Stimulated activated memory B cell treated with anti-CD40 and anti-IgM and Interleukin-4, amounts not matched to agents 10 μg/mL and 1 μg/mL and 100 μg/mL, for 72 hours (primary cell): ENCODE measurements around the gene LDHD.
A peak's percentile ranks its signal among the peaks of the same experiment; 100 is the strongest.
"Not testable (repeated sequence)": the region's sequence is repeated elsewhere in the genome, so short reads cannot be mapped to it uniquely, and the experiment has no call there.

ENCODE experiments used
- ATAC-seq: fragments of 150-1000 bp; cut with Tn5 transposase; 2 replicates; pipeline ENCODE4 v1.10.0; 2021
- H3K27ac Mint-ChIP-seq: one replicate; pipeline ENCODE4 v1.8.0; 2022; ENCODE audit warnings: mild to moderate bottlenecking, mixed read lengths
- H3K27me3 Mint-ChIP-seq: one replicate; pipeline ENCODE4 v1.8.0; 2022; ENCODE audit warnings: mixed read lengths
- H3K36me3 Mint-ChIP-seq: one replicate; pipeline ENCODE4 v1.8.0; 2022; ENCODE audit warnings: mixed read lengths
- H3K4me1 Mint-ChIP-seq: one replicate; pipeline ENCODE4 v1.8.0; 2022; ENCODE audit warnings: mixed read lengths
- H3K4me3 Mint-ChIP-seq: one replicate; pipeline ENCODE4 v1.8.0; 2022; ENCODE audit warnings: mild to moderate bottlenecking, moderate library complexity, mixed read lengths
- H3K9me3 Mint-ChIP-seq: one replicate; pipeline ENCODE4 v1.8.0; 2022; ENCODE audit warnings: mixed read lengths

Gene LDHD

DNA sequence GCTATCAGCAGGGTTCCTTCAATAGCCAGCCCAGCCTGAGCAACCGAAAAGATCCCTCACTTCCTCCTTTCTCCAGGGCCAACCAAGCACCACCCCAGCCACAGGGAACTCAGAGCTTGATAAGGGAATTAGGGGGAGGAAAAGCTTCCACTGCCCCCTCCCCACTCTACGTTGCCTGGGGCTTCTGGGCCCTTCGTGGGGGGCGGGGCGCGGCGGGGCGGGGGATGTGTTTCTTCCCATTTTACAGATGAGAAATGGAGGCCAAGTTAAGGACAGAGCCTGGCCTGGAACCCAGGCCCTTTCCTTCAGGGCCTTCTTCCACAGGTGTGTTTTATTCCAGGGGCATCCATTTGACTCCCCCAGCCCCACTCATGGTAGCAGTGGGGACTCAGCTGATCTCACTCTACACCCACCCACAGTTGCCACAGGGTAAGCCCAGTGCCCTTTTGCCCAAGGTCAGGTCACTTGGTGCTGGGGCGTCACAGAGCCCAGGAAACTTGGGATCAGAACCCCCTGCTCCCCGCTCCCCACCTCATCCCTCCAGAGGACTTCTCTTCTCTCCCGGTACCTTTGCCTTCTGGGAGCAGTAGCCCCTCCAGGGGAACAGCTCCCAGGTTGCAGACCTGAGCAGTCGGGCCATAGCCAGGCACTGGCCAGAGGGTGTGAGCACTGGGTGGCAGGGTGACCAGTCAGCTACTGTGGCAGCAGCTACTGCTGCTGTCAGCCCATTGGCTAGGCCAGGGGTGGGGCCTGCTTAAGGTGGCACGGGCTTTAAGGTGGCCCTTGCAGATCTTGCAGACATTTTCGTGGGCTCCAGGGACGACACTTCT is at the start of gene LDHD:
TSS of gene LDHD (minus strand) at position 700 of the 830 bp plus-strand sequence. CDS start at position 640, 60 bp downstream.
- peaks cover 1% of the 10 kb centered on the region for H3K9me3 Mint-ChIP-seq
- ATAC-seq: no peak
- H3K27ac Mint-ChIP-seq: no peak within 1 kb of the TSS
- H3K27me3 Mint-ChIP-seq: peaks cover 26% of the 10 kb centered on the region
- peaks cover 14% of the 10 kb centered on the region for H3K4me1 Mint-ChIP-seq
- no peaks in the 10 kb centered on the region for H3K36me3 Mint-ChIP-seq
- no peak within 1 kb of the TSS for H3K4me3 Mint-ChIP-seq

DNA sequence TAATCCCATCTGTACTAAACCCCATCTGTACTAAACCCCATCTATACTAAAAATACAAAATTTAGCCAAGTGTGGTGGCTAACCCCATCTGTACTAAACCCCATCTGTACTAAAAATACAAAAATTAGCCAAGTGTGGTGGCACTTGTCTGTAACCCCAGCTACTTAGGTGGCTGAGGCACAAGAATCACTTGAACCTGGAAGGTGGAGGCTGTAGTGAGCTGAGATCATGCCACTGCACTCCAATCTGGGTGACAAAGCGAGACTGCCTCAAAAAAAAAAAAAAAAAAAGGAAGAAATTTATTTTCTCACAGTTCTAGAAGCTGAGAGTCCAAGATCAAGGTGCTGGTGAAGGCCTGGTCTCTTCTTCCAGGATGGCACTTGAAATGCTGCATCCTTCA is 43.8 kb upstream of the LDHD start:
- Mint-ChIP-seq H3K36me3 (peaks cover 73% of the 10 kb centered on the region), H3K4me3 (no peak overlapping the region), H3K27ac (no peak overlapping the region), H3K9me3 (peaks cover 3% of the 10 kb centered on the region), H3K27me3 (no peaks in the 10 kb centered on the region), H3K4me1 (no peaks in the 10 kb centered on the region)
- ATAC-seq: no peak

DNA sequence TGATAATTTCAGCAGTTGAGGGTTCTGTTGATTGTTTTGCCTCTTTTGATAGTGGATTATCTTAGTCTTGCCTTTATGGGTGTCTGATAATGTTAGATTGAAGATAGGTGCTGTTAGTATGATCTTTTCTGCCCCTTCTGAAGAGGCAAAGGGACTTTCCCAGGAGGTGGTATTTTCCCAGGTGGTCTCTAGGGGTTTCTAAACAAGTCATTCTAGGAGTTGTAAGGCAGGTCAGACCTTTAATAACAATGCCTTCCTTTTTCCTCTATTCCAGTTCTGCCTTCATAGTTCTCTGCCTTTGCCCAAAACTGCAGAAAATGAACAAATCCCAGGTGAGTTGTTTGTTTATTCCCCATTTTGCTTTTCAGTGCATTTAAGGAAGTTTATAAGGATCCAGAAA is 36.1 kb upstream of the LDHD start:
- H3K4me1 Mint-ChIP-seq: peaks cover 43% of the 10 kb centered on the region
- peak overlapping the region; percentile 45 for H3K4me3 Mint-ChIP-seq
- H3K36me3 Mint-ChIP-seq: peaks cover 62% of the 10 kb centered on the region
- H3K27me3 Mint-ChIP-seq: no peaks in the 10 kb centered on the region
- peaks cover 14% of the 10 kb centered on the region for H3K9me3 Mint-ChIP-seq
- peak overlapping the region; percentile 77 for H3K27ac Mint-ChIP-seq
- ATAC-seq: peak; percentile 36

DNA sequence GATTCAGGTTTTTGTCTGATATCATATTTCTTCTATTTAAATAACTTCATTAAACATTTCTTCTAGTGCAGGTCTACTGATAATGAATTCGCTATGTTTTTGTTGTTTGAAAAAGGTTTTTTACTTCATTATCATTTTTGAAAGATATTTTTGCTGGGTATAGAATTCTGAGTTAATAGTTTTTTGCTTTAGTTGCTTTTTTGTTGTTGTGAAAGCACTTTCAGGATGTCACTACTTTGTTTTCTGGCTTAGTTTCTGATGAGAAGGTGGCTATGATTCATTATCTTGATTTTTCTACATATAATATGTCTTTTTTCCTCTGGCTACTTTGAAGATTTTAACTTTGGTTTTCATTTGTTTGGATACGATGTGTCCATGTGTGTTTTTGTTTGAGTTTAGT is 35.2 kb upstream of the LDHD start:
- Mint-ChIP-seq H3K27ac (peak overlapping the region; percentile 77), H3K9me3 (peaks cover 14% of the 10 kb centered on the region), H3K36me3 (peaks cover 53% of the 10 kb centered on the region), H3K27me3 (no peaks in the 10 kb centered on the region), H3K4me1 (peaks cover 43% of the 10 kb centered on the region), H3K4me3 (peak overlapping the region; percentile 45)
- no peak for ATAC-seq

DNA sequence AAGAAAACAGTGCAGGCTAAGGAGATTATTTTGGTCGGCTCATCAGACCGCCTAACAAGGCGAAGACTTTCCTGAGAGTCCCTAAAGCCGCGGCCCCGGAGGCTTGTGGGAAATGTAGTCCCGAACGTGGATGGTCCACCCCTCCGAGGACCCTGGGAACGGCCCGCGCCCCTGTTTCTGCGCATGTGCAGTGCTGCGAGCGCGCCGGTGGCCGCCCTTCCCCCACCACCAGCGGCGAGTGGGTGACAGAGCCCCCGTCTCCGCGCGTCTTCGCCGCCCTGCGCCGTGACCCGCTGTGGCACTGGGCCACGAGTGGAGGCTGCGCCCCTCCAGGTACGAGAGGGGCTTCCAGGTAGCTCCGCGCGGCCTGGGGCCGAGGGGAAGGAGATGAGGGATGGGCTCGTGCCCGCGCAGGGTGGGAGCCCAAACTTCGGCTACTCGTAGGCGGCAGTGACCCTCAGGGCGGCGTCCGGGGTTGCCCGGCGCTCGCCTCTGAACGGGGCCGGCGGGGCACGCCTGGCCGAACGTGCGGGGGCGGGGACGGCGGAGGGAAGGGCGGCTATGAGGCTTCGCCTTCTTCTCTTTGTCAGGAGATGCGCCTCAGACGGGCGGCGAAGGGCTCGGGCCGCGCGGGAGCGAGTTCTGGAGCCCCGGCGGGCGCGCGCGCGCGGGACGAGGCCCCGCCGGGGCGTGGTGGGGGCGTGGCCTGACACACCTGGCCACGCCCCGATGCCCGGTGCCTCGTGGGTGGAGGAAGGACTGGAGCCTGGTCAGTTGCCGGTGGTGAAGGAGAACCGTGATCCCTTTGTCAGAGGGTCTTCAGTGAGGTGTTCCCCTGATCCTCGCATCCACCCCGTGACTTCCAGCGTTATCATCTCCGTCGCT is 32.0 kb upstream of the LDHD start, which contains the start of gene ZFP1:
TSS of gene ZFP1 (plus strand) at position 214 of the 885 bp plus-strand sequence. CDS start 4,428 bp downstream, outside the sequence.
- peak; percentile 92 for ATAC-seq
- Mint-ChIP-seq H3K27ac (peak within 1 kb of the TSS; percentile 78), H3K4me1 (peaks cover 38% of the 10 kb centered on the region), H3K4me3 (peak within 1 kb of the TSS; percentile 83), H3K9me3 (peaks cover 14% of the 10 kb centered on the region), H3K27me3 (no peaks in the 10 kb centered on the region), H3K36me3 (peaks cover 29% of the 10 kb centered on the region)

DNA sequence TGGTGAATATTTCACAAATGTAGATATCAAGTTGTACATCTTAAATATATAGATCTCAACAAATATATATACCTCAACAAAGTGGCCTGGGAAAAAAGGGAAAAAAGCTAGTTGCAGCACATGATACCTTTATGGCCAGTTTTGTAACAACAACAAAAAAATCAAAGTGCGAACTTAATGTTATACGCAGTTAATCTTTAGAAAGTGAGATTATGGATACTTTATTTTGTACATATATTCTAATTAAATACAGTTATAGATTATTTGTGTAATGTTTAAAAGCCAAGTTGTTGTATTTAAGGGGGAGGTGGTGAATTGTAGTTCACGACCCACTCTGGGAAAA is 31.4 kb upstream of the LDHD start:
- Mint-ChIP-seq H3K36me3 (peaks cover 25% of the 10 kb centered on the region), H3K27ac (peak overlapping the region; percentile 78), H3K4me3 (no peak overlapping the region), H3K9me3 (peaks cover 14% of the 10 kb centered on the region), H3K4me1 (peaks cover 36% of the 10 kb centered on the region), H3K27me3 (no peaks in the 10 kb centered on the region)
- no peak for ATAC-seq

DNA sequence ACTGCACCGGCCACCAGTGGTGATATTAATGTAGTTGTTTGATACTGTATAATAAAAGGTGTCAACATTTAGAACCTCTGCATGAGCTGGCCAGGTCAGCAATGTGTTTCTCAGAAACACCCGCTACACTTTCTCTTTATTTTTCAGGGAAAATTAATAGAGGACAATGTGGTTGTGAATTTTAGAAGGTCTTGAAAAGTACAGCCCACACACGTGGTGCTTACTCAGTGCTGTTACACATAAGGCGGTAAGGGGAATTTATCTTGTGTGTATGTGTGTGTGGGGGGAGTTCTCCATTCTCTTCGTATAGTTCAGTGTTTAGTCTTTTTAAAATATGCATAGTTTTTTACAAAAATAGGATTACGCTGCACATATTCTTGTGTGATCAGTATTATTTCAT is 27.4 kb upstream of the LDHD start:
- no peak for ATAC-seq
- Mint-ChIP-seq H3K4me3 (no peak overlapping the region), H3K36me3 (no peaks in the 10 kb centered on the region), H3K27me3 (no peaks in the 10 kb centered on the region), H3K4me1 (peaks cover 6% of the 10 kb centered on the region), H3K9me3 (peaks cover 3% of the 10 kb centered on the region), H3K27ac (no peak overlapping the region)

DNA sequence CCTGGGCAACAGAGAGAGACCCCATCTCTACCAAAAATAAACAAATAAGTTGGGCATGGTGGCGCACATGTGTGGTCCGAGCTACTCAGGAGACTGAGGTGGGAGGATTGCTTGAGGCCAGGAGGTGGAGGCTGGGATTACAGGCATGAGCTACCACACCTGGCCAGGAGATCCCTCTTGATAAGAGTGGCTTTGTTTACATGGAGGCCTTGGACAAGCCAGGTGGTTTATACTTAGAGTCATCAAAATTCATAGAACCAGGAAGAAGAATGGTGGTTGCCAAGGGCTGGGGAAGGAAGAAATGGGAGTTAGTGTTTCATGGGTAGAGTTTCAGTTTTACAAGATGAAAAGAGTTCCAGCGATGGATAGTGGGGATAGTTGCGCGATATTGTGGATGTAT is 22.9 kb upstream of the LDHD start:
- Mint-ChIP-seq H3K36me3 (no peaks in the 10 kb centered on the region), H3K27me3 (no peaks in the 10 kb centered on the region), H3K4me3 (no peak overlapping the region), H3K27ac (no peak overlapping the region), H3K4me1 (peaks cover 15% of the 10 kb centered on the region), H3K9me3 (no peaks in the 10 kb centered on the region)
- ATAC-seq: no peak

DNA sequence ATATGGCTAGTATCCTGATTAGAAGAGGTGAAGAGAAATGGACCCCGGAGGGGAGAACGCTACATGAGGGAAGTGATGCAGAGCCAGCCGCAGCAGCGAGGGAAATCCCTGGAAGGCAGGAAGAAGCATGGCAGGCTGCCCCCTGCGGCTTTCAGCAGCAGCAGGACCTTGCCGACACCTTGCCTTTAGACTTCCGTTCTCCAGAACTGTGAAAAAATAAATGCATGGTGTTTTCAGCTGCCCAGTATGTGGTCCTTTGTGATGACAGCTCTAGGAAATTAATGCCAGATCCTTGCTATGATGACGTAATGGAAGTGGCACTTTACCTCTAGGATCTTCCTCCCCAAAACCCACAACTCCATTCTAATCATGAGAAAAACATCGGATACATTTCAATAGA is 22.1 kb upstream of the LDHD start:
- ATAC-seq: no peak
- Mint-ChIP-seq H3K27ac (no peak overlapping the region), H3K9me3 (no peaks in the 10 kb centered on the region), H3K4me3 (no peak overlapping the region), H3K27me3 (no peaks in the 10 kb centered on the region), H3K36me3 (no peaks in the 10 kb centered on the region), H3K4me1 (peaks cover 15% of the 10 kb centered on the region)

DNA sequence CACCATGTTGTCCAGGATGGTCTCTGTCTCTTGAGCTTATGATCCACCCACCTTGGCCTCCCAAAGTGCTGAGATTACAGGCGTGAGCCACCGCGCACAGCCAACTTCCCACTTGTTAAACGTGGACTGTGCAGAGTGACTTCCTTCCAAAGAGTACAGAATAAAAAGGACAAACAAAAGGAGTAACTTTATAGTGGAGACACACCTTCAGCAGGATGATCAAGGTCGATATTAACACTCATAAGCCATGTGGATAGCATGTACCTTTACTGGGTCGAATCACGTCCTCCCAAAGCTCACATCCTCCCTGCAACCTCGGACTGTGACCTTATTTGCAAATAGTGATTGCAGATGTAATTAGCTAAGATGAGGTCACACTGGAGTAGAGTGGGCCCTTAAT is 21.7 kb upstream of the LDHD start:
- H3K4me3 Mint-ChIP-seq: no peak overlapping the region
- no peak for ATAC-seq
- H3K27me3 Mint-ChIP-seq: no peaks in the 10 kb centered on the region

DNA sequence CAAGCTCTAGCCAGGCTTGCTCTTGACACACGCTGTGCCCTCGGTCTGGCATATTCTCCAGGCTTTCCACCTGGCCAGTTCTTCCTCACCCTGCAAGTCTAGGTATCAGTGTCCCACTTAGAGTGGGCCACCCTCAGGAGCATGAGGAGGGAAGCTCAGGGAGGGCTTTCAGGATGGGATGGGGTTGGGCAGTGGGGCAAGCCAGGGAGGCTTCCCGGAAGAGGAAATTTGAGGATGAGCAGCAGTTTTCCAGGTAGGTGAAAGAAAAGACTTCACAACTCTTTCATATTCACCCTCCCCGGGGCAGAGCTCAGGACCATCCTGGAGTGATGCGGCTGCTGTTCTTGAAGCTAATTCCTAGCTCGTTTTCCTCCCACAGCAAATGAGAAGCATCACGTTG is 14.5 kb upstream of the LDHD start:
- H3K27ac Mint-ChIP-seq: no peak overlapping the region
- H3K4me3 Mint-ChIP-seq: no peak overlapping the region
- ATAC-seq: no peak
- H3K9me3 Mint-ChIP-seq: peaks cover 7% of the 10 kb centered on the region
- H3K36me3 Mint-ChIP-seq: no peaks in the 10 kb centered on the region
- peaks cover 16% of the 10 kb centered on the region for H3K27me3 Mint-ChIP-seq
- no peaks in the 10 kb centered on the region for H3K4me1 Mint-ChIP-seq

More for the DNA sequence above, 21.7 kb upstream of the LDHD start:
- H3K9me3 Mint-ChIP-seq: no peaks in the 10 kb centered on the region
- H3K4me1 Mint-ChIP-seq: peaks cover 15% of the 10 kb centered on the region
- H3K36me3 Mint-ChIP-seq: no peaks in the 10 kb centered on the region
- H3K27ac Mint-ChIP-seq: no peak overlapping the region

DNA sequence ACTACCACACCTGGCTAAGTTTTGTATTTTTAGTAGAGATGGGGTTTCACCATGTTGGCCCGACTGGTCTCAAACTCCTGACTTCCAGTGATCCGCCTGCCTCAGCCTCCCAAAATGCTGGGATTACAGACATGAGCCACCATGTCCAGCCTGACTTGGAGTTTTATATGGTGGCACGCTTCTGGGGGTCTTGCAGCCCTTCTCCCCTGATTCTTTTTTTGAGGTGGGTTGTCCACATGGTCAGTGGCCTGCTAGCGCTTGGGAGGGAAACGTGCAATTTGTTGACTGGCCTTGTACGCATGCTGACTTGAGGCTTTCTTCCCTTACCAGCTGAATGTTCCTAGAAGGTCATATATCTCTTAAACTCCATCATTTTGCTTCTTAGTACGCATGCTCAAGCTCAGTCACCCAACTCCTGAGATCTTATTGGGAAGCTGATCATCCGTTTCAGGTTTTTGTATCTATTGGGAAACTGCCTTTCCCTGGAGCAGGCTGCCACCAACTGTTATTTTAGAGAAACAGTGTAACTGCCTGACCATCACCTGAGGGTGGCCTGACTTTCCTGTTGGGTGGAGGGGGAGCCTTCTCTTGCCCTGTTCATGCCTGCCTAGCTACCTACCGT is 13.7 kb upstream of the LDHD start:
- Mint-ChIP-seq H3K36me3 (no peaks in the 10 kb centered on the region), H3K27me3 (peaks cover 16% of the 10 kb centered on the region), H3K27ac (no peak overlapping the region), H3K4me1 (no peaks in the 10 kb centered on the region), H3K9me3 (peaks cover 7% of the 10 kb centered on the region), H3K4me3 (no peak overlapping the region)
- no peak for ATAC-seq

DNA sequence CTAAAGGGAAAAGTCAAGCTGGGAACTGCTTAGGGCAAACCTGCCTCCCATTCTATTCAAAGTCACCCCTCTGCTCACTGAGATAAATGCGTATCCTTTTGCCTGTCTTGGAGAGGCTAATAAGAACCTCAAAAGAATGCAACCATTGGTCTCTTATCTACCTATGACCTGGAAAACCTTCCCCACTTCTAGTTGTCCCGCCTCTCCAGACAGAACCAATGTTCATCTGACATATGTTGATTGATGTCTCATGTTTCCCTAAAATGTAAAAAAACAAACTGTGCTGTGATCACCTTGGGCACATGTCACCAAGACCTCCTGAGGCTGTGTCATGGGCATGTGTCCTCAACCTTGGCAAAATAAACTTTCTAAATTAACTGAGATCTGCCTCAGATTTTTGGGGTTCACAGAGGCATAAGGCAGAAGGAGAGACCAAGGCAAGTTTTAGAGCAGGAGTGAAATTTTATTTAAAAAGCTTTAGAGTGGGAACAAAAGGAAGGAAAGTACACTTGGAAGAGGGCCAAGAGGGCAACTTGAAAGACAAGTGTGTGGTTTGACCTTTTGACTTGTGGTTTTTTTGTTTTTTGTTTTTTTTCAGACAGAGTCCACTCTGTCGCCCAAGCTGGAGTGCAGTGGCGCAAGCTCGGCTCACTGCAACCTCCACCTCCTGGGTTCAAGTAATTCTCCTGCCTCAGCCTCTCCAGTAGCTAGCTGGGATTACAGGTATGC is 13.0 kb upstream of the LDHD start:
- H3K4me3 Mint-ChIP-seq, H3K27ac Mint-ChIP-seq, H3K4me1 Mint-ChIP-seq, H3K9me3 Mint-ChIP-seq, ATAC-seq, H3K36me3 Mint-ChIP-seq: not testable (repeated sequence)
- peaks cover 16% of the 10 kb centered on the region for H3K27me3 Mint-ChIP-seq

DNA sequence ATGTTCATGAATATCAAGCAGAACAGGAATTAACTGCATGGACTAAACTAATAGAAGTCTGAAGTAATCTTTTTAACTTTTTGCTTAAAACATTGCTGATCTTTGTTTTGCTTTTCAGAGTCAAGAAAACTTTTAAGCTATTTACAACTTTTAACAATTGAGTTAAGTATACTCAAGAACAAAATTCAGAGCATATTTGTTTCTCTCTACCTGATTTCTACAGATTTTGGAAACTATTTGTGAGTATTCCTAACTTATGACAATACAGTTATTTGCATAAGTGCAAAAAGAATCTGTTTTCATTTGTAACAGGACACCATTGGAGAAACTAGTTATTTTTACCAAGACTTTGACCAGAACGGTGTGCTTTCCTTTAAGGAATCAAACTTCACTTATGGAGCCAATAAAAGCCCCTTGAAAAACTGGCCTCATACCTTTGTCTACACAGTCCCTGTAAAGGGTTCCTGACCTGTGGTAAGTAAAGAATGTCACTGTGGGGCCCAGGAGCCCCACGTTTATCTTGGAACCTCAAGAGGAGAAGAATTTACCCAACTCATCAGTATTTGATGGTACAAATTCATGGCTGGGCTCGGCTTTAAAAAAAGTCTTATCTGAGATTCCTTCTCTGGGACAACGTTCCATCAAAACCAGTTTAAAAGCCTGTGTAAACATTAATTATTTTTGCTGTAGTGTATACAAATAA is 11.3 kb upstream of the LDHD start:
- no peak for ATAC-seq
- H3K9me3 Mint-ChIP-seq: peaks cover 7% of the 10 kb centered on the region
- peaks cover 16% of the 10 kb centered on the region for H3K27me3 Mint-ChIP-seq
- H3K4me3 Mint-ChIP-seq: no peak overlapping the region
- H3K4me1 Mint-ChIP-seq: no peaks in the 10 kb centered on the region
- no peaks in the 10 kb centered on the region for H3K36me3 Mint-ChIP-seq
- no peak overlapping the region for H3K27ac Mint-ChIP-seq
